ENCODE measurements around the gene RIMS3.

The RIMS3 gene

DNA sequence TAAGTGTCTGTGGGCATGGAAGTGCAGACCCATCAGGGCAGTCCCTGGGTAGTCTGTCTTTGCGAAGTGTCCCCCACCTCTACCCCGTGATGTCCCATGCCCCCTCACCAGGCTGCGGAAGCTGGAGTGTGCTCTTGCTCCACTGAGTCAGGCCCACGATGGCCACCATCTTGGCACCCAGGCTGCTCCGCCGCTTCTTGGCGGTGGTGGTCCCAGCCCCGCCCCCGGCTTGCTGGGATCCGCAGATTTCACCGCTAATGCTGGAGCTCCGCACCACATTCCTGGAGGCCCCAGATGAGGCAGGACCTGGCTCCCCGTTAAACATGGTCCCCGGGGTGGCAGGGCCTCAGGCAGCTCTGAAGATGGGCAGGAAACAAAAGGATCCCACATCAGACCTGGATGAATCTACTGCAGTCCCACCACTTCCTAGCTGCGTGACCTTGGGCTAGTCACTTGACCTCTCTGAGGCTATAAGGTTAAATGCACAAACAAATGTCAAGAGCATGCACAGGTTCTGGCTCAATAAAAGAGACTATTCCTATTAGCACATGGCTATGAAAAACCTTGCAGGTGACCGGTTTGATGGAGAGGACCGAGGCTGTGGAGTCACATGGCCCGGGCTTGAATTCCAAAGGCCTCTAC lies 23.8 kb downstream of the RIMS3 start:
- TF ChIP-seq, protein P1, sequence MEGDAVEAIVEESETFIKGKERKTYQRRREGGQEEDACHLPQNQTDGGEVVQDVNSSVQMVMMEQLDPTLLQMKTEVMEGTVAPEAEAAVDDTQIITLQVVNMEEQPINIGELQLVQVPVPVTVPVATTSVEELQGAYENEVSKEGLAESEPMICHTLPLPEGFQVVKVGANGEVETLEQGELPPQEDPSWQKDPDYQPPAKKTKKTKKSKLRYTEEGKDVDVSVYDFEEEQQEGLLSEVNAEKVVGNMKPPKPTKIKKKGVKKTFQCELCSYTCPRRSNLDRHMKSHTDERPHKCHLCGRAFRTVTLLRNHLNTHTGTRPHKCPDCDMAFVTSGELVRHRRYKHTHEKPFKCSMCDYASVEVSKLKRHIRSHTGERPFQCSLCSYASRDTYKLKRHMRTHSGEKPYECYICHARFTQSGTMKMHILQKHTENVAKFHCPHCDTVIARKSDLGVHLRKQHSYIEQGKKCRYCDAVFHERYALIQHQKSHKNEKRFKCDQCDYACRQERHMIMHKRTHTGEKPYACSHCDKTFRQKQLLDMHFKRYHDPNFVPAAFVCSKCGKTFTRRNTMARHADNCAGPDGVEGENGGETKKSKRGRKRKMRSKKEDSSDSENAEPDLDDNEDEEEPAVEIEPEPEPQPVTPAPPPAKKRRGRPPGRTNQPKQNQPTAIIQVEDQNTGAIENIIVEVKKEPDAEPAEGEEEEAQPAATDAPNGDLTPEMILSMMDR (conservative IDR thresholded peaks at IDR 0.05; ENCODE audit: low read length): no peak
- no peak overlapping the region for H3K4me3 ChIP-seq (ENCODE audit: low read length)
- DNase-seq (ENCODE audit: low read depth): no peak

DNA sequence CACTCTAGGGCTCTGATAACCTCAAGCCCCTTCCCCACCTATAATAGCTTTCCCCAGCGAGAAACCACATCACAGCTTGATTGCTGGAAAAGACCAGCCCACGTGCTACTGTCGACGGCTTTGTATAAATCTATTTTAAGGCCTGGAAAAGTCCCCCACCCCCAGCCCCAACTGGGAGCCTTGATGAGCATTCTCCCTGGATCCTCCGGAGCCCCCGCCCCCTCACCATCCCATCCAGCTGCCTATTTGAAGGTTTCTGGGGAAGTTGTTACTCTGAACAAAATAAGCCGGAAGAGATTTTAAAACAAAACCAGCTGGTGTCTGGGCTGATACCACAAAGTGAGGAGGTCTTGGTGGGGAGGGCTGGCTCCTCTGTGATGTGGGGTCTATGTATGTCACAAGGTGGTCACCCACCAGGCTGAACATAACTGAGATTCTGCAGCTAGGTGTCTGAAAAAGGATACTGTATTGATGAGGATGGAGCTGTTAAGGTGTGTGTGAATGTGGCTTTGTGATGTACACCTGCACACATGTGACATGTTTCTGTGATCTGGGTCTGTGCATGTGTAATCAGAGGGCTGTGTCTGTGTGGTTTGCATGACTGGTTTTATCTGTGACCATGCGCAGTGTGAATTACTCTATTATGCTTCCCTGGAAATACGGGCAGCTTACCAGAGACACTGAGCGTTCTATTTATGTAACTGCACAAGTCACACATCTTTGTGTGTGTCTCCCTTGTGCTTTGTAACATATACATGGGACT lies 25.0 kb downstream of the RIMS3 start:
- TF ChIP-seq, protein P1 (conservative IDR thresholded peaks at IDR 0.05; ENCODE audit: low read length): no peak
- H3K4me3 ChIP-seq (ENCODE audit: low read length): no peak overlapping the region
- DNase-seq (ENCODE audit: low read depth): no peak

DNA sequence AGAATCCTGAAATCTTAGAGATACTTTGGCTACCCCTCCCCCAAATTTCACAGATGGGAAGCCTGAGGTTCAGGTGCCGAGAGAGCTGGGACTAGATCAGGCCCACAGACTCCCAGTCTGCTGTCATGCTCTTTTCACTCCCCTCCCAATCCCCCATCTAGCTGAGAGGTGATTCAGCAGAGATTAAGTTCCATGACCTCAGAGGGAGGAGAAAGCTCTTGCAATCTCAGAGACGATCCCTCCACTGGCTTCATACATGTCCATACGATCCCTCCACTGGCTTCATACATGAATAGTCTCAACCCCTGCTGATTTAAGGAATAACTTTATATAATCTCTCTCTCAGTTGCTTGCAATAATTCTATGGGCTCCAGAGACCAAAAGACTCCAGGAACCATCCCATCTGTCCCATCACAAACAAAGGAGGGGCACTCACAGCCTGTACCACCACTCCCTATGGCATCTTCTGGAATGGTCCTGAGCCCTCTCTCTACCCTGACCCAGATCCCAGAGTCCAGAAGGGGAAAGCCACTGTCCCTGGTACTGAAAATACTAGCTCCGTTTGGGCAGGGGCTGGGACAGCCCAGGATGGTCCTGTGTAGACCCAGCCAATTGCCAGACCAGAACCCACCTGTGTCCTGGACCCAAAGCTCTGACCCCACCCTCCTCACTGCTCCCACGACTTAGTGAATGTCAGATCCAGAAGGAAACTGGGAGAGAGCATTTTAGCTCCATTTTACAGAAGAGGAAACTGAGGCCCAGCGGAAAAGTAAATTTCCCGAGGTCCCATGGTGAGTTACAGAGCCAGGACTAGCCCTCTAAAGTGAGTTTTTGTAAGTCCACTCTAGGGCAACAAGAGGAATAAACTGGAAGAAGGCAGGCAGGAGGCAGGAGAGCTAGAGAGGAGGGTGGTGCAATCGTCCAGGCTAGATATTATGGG lies 27.1 kb downstream of the RIMS3 start:
- TF ChIP-seq, protein P1 (conservative IDR thresholded peaks at IDR 0.05; ENCODE audit: low read length): no peak
- H3K4me3 ChIP-seq (ENCODE audit: low read length): no peak overlapping the region
- no peak for DNase-seq (ENCODE audit: low read depth)

DNA sequence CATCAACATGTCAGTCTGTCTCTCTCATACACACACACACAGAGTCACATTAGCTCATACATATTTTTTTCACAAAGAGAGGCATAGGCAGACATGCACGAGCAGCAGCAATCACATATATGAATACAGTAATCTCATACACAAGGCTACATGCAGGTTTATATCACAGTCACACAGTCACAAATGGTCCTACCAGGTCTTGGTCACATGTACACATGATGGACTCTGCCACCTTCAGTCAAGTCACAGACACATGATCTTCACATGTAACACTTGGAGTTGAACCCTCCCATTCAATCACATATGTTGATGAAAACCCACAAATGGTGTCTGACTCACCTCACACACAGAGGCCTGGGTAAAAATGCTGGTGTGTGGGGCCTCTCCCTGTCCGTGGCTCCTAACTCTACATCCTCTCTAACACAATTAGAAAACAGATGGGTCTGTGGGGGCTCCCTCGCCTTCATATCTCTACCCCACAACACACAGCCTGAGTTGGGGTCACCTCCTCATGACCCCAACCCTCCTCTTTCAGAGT lies 27.9 kb downstream of the RIMS3 start:
- TF ChIP-seq, protein P1 (conservative IDR thresholded peaks at IDR 0.05; ENCODE audit: low read length): no peak
- no peak overlapping the region for H3K4me3 ChIP-seq (ENCODE audit: low read length)
- DNase-seq (ENCODE audit: low read depth): no peak

DNA sequence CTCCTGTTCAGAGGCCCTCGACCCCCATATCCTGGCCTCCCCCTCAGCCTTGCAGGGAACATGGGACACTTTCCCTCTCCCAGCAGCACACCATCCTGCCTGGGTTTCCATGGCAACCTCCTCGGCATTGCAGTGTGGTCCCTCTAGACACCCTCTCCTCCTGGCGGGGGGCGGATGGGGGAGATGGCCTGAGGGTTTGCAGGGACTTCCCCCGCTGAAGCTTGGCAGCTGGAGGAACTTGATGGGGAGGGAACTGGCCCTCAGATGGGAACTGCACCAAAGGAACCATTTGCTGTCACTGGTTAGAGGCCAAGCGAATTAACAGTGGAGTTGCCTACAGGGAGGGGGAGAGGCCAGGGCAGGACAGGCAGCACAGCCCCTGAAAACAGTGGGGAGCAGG lies 28.7 kb downstream of the RIMS3 start:
- TF ChIP-seq, protein P1 (conservative IDR thresholded peaks at IDR 0.05; ENCODE audit: low read length): no peak

DNA sequence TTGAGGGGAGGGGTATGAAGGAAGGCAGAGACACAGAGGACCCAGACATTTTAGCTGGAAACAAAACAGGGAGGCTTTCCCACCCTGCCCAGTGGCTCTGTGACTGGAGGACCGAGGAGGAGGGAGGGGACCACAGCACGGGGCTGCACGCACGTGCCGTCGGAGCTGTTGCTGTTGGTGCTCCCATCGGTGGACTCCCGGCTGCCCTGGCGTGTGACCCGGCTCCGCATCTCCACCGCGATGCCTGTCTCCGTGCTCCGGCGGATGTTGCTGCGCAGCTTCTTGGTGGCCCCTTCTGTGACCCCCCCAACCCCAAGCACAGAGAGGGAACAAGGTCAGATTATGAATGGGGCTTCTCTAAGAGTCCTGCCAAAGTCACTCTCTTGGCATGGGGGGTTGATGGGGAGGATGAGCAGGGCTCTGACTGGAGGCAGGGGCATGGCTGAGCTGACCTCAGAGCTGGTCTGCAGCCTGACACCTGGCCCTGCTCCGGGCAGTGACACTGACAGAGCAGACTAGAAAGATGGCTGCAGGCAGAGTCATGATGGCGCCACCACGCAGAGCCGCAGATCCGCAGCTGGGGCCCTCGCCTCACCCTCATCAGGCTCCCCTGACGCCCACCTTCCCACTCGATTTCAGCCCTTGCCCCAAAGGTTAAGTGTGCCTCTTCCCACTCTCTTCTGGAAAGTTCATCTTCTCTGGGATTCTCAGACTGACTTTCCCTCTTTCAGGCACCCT lies 29.6 kb downstream of the RIMS3 start:
- TF ChIP-seq, protein P1 (conservative IDR thresholded peaks at IDR 0.05; ENCODE audit: low read length): no peak
- DNase-seq (ENCODE audit: low read depth): no peak
- no peak overlapping the region for H3K4me3 ChIP-seq (ENCODE audit: low read length)

More for the DNA sequence above, 28.7 kb downstream of the RIMS3 start:
- H3K4me3 ChIP-seq (ENCODE audit: low read length): no peak overlapping the region
- no peak for DNase-seq (ENCODE audit: low read depth)
